Thyroid gland (tissue), 4 donors: ENCODE data around the gene DDIAS. TPM values are rescaled to one million over a fixed set of nuclear protein-coding genes. Genes with fewer than 3 reads are reported as not detected.

Experiments
- DNase-seq, 2 donors: peaks; one replicate each; pipeline ENCODE4 v3.0.0-alpha.2; 2019
- H3K27ac ChIP-seq, 3 donors: fragments of 200-600 bp; sonication (generic); 1 replicate in 2 of 3; 2 replicates in 1 of 3; pipeline ENCODE4 v1.5.1; 2016 to 2019; ENCODE audit warnings: mild to moderate bottlenecking in 1 of 3, moderate library complexity in 1 of 3
- H3K27me3 ChIP-seq: fragments of 200-600 bp; sonication (generic); one replicate; pipeline ENCODE4 v1.5.1; 2019
- H3K36me3 ChIP-seq, 2 donors: fragments of 200-600 bp; sonication (generic); one replicate each; pipeline ENCODE4 v1.5.1; 2016 to 2019
- H3K4me1 ChIP-seq, 2 donors: fragments of 200-600 bp; sonication (generic); one replicate each; pipeline ENCODE4 v1.5.1; 2017 to 2019
- H3K4me3 ChIP-seq, 3 donors: fragments of 200-600 bp; sonication (generic); replicated peaks in 1 of 3; 1 replicate in 2 of 3; 2 replicates in 1 of 3; pipeline ENCODE4 v1.5.1; 2016; ENCODE audit warnings: mild to moderate bottlenecking in 1 of 3
- H3K9me3 ChIP-seq: fragments of 200-600 bp; sonication (generic); one replicate; pipeline ENCODE4 v1.5.1; 2017
- CTCF ChIP-seq, 6 experiments: fragments of 200-600 bp in 3 of 6; fragments of 450-650 bp in 3 of 6; sonication (generic) in 3 of 6; IDR thresholded peaks; one replicate each; pipeline ENCODE4 v1.5.1; 2016 to 2019; ENCODE audit warnings: antibody characterized with exemption in 6 of 6, mild to moderate bottlenecking in 2 of 6, inconsistent platforms in 1 of 6, moderate library complexity in 1 of 6
- POLR2A ChIP-seq, 2 donors: fragments of 450-650 bp; IDR thresholded peaks; one replicate each; pipeline ENCODE4 v1.6.1; 2017; ENCODE audit warnings: antibody characterized with exemption in 2 of 2, mild to moderate bottlenecking in 2 of 2, moderate library complexity in 1 of 2
- WGBS, 2 donors: methylation state at CpG; one replicate each; pipeline ENCODE4 v1.1.5; 2017; 5-methylcytosine and 5-hydroxymethylcytosine counted together
- intact Hi-C: fragments of 100-400 bp; cut with DNase I; formaldehyde crosslinking; loops from one replicate; pipeline ENCODE4 v1.15.1; 2023
- total RNA-seq, 4 donors: library from RNA; depleted of rRNA; stranded (reverse); fragments of >200 nt; gene quantifications; one replicate each; pipeline ENCODE4 v1.2.3, GENCODE V29; 2016

DDIAS gene
- total RNA-seq, 4 donors from 2014 or later: 0.25 to 3.3 (median 0.95) TPM

GRCh38 chr11:82896183-82896582 is 5.4 kb upstream of the DDIAS start:
- no peak for TF ChIP-seq POLR2A (IDR thresholded peaks at IDR 0.05)
- TF ChIP-seq CTCF (IDR thresholded peaks at IDR 0.05): no peak
- no peak overlapping the region for H3K27ac ChIP-seq
- no peaks in the 10 kb centered on the region for H3K9me3 ChIP-seq
- no peak overlapping the region for H3K4me3 ChIP-seq
- intact Hi-C loops: no loop called here
- DNase-seq: no peak
- no peaks in the 10 kb centered on the region for H3K27me3 ChIP-seq
- H3K36me3 ChIP-seq: no peaks in the 10 kb centered on the region
- WGBS, 2 donors: 91 to 96% methylated on average over 6 of the region's 6 CpGs
- H3K4me1 ChIP-seq: peaks cover 0 to 9% of the 10 kb centered on the region in 2 donors

GRCh38 chr11:82898241-82898640 is 3.3 kb upstream of the DDIAS start:
- TF ChIP-seq POLR2A (IDR thresholded peaks at IDR 0.05) (no peak), CTCF (IDR thresholded peaks at IDR 0.05) (no peak)
- H3K27ac ChIP-seq: no peak overlapping the region
- no peak overlapping the region for H3K4me3 ChIP-seq
- no peaks in the 10 kb centered on the region for H3K9me3 ChIP-seq
- intact Hi-C loops: no loop called here
- no peaks in the 10 kb centered on the region for H3K36me3 ChIP-seq
- no peaks in the 10 kb centered on the region for H3K27me3 ChIP-seq
- peaks cover 0 to 9% of the 10 kb centered on the region in 2 donors for H3K4me1 ChIP-seq
- 33 to 40% methylated on average over 1 of the region's 1 CpG for WGBS, 2 donors
- no peak for DNase-seq

- no peak for DNase-seq
- TF ChIP-seq CTCF (IDR thresholded peaks at IDR 0.05): no peak
- TF ChIP-seq POLR2A (IDR thresholded peaks at IDR 0.05): no peak
- Histone ChIP-seq H3K36me3 (no peaks in the 10 kb centered on the region), H3K27me3 (no peaks in the 10 kb centered on the region), H3K27ac (peak overlapping the region in 2 of 3 donors; percentile 92 to 94), H3K9me3 (no peaks in the 10 kb centered on the region), H3K4me1 (peaks cover 0 to 9% of the 10 kb centered on the region in 2 donors), H3K4me3 (peak overlapping the region in 2 of 3 donors; percentile 60 to 78)
- intact Hi-C loops: no loop called here
- WGBS, 2 donors: 35 to 37% methylated on average over 3 of the region's 3 CpGs
These were observed 2.2 kb upstream of the DDIAS start for GRCh38 chr11:82899186-82899820.

GRCh38 chr11:82899957-82900276 is 1.6 kb upstream of the DDIAS start:
- 0 to 2% methylated on average over 11 of the region's 11 CpGs for WGBS, 2 donors
- intact Hi-C loops: loop anchor here (10.0 kb wide), 3 partner anchors 175 to 915 kb away; partner anchors contain the start of genes ANKRD42 and RAB30
- DNase-seq: no peak
- Histone ChIP-seq H3K27ac (peak overlapping the region; percentile 53 to 94 (median 92)), H3K36me3 (no peaks in the 10 kb centered on the region), H3K4me3 (peak overlapping the region; percentile 41 to 78 (median 60)), H3K9me3 (no peaks in the 10 kb centered on the region), H3K4me1 (peaks cover 0 to 9% of the 10 kb centered on the region in 2 donors), H3K27me3 (no peaks in the 10 kb centered on the region)
- no peak for TF ChIP-seq POLR2A (IDR thresholded peaks at IDR 0.05)
- TF ChIP-seq CTCF (IDR thresholded peaks at IDR 0.05): no peak
